Measurements from ENCODE around the gene MTERF2. TPM values are rescaled to one million over a fixed set of nuclear protein-coding genes. Genes with fewer than 3 reads are reported as not detected.

Gene MTERF2
- total RNA-seq, 1 experiment from 2014 or later, result 7.0 TPM

DNA sequence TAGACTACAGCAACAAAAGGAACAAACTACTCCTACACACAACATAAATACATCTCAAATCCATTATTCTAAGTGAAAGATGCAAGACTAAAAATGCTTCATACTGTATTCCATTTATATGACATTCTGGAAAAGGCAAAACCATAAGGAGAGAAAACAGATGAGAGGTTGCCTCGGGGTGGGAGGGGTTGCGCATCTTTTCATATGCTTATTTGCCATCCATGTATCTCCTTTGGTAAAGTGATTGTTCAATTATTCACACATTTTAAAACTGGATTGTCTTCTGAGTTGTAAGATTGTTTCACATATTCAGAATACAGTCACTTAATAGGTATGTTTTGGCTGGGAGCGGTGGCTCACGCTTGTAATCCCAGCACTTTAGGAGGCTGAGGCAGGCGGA is 36.4 kb downstream of the MTERF2 start (continued):
- TF ChIP-seq, protein P1, sequence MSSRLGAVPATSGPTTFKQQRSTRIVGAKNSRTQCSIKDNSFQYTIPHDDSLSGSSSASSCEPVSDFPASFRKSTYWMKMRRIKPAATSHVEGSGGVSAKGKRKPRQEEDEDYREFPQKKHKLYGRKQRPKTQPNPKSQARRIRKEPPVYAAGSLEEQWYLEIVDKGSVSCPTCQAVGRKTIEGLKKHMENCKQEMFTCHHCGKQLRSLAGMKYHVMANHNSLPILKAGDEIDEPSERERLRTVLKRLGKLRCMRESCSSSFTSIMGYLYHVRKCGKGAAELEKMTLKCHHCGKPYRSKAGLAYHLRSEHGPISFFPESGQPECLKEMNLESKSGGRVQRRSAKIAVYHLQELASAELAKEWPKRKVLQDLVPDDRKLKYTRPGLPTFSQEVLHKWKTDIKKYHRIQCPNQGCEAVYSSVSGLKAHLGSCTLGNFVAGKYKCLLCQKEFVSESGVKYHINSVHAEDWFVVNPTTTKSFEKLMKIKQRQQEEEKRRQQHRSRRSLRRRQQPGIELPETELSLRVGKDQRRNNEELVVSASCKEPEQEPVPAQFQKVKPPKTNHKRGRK (CRISPR knock-in tag; IDR thresholded peaks at IDR 0.05; ENCODE audit: borderline replicate concordance), result no peak
- TF ChIP-seq CBFB (CRISPR knock-in tag; IDR thresholded peaks at IDR 0.05; ENCODE audit: low read depth), result no peak
- TF ChIP-seq, protein P2, sequence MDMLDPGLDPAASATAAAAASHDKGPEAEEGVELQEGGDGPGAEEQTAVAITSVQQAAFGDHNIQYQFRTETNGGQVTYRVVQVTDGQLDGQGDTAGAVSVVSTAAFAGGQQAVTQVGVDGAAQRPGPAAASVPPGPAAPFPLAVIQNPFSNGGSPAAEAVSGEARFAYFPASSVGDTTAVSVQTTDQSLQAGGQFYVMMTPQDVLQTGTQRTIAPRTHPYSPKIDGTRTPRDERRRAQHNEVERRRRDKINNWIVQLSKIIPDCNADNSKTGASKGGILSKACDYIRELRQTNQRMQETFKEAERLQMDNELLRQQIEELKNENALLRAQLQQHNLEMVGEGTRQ (CRISPR knock-in tag; IDR thresholded peaks at IDR 0.05), result no peak
- TF ChIP-seq, protein P3, sequence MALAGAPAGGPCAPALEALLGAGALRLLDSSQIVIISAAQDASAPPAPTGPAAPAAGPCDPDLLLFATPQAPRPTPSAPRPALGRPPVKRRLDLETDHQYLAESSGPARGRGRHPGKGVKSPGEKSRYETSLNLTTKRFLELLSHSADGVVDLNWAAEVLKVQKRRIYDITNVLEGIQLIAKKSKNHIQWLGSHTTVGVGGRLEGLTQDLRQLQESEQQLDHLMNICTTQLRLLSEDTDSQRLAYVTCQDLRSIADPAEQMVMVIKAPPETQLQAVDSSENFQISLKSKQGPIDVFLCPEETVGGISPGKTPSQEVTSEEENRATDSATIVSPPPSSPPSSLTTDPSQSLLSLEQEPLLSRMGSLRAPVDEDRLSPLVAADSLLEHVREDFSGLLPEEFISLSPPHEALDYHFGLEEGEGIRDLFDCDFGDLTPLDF (CRISPR knock-in tag; IDR thresholded peaks at IDR 0.05), result no peak
- TF ChIP-seq GRHL2 (CRISPR knock-in tag; IDR thresholded peaks at IDR 0.05; ENCODE audit: insufficient replicate concordance, severe bottlenecking), result no peak
- TF ChIP-seq, protein P4, sequence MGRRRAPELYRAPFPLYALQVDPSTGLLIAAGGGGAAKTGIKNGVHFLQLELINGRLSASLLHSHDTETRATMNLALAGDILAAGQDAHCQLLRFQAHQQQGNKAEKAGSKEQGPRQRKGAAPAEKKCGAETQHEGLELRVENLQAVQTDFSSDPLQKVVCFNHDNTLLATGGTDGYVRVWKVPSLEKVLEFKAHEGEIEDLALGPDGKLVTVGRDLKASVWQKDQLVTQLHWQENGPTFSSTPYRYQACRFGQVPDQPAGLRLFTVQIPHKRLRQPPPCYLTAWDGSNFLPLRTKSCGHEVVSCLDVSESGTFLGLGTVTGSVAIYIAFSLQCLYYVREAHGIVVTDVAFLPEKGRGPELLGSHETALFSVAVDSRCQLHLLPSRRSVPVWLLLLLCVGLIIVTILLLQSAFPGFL (CRISPR knock-in tag; IDR thresholded peaks at IDR 0.05; ENCODE audit: borderline replicate concordance), result no peak
- TF ChIP-seq, protein P5, sequence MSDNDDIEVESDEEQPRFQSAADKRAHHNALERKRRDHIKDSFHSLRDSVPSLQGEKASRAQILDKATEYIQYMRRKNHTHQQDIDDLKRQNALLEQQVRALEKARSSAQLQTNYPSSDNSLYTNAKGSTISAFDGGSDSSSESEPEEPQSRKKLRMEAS (CRISPR knock-in tag; IDR thresholded peaks at IDR 0.05), result no peak
- TF ChIP-seq ELF4 (CRISPR knock-in tag; IDR thresholded peaks at IDR 0.05; ENCODE audit: low read depth), result no peak
- no peak for TF ChIP-seq ZNF219 (CRISPR knock-in tag; IDR thresholded peaks at IDR 0.05; ENCODE audit: borderline replicate concordance)
- no peak for TF ChIP-seq GABPB1 (CRISPR knock-in tag; IDR thresholded peaks at IDR 0.05)

DNA sequence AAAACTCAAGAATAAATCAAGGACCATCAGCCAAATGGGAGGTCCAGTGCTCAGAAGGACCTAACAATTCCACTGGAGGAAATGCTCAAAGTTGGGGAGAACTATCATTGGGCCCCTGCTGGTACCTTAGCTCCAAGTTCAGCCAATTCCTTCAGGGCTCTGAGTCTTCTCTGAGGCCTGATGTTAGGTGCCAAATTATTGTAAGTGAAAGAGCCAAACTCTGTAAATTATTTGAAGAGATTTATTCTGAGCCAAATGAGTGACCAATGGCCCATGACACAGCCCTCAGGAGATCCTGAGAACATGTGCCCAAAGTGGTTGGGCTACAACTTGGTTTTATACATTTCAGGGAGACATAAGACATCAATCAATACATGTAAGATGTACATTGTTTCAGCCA is 39.5 kb downstream of the MTERF2 start:
- TF ChIP-seq SOX15 (CRISPR knock-in tag; IDR thresholded peaks at IDR 0.05), result no peak
- TF ChIP-seq, protein P6, sequence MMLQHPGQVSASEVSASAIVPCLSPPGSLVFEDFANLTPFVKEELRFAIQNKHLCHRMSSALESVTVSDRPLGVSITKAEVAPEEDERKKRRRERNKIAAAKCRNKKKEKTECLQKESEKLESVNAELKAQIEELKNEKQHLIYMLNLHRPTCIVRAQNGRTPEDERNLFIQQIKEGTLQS (CRISPR knock-in tag; conservative IDR thresholded peaks at IDR 0.05), result no peak
- Mint-ChIP-seq H3K4me3 (no peak overlapping the region), H3K36me3 (peaks cover 41% of the 10 kb centered on the region), H3K9me3 (peaks cover 56% of the 10 kb centered on the region), H3K27ac (no peak overlapping the region), H3K27me3 (ENCODE audit: low read depth) (peaks cover 38% of the 10 kb centered on the region), H3K4me1 (no peaks in the 10 kb centered on the region)
- ChIA-PET CTCF (no interaction called here), POLR2A (no interaction called here)
- ATAC-seq, result no peak
- no peak for DNase-seq (ENCODE audit: low spot score)

DNA sequence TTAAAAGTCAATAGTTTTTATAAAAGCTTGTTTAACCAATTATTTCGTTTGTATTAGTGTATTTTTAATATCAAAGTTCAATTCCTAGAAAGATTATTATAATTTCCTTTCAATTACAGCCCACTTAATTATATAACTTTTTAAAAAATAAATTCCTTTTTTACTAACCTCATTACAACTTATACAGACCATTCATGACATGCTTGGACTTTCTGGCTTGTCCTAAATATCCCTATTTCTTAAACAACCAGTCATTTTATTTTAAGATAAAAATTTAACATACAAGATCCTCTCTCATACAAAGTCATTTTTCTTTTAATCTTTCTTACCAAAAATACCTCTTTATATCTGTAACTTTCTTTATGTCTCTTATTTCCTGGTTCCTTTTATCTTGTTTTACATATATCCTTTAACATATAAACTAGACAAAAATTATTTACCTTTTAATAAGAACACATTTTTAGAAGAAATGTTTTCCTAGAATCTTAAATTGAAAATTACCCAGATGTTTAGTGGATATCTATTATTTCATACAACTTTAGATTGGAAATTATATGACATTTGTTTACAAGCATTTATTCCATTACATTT is 41.6 kb downstream of the MTERF2 start:
- peaks cover 61% of the 10 kb centered on the region for H3K9me3 Mint-ChIP-seq
- ATAC-seq, result no peak
- ChIA-PET POLR2A (no interaction called here), CTCF (no interaction called here)
- peaks cover 26% of the 10 kb centered on the region for H3K27me3 Mint-ChIP-seq (ENCODE audit: low read depth)
- no peak for DNase-seq (ENCODE audit: low spot score)
- peaks cover 41% of the 10 kb centered on the region for H3K36me3 Mint-ChIP-seq
- no peaks in the 10 kb centered on the region for H3K4me1 Mint-ChIP-seq
- H3K4me3 Mint-ChIP-seq, result no peak overlapping the region
- no peak for TF ChIP-seq MYBL2 (CRISPR knock-in tag; IDR thresholded peaks at IDR 0.05)
- TF ChIP-seq, protein P7, sequence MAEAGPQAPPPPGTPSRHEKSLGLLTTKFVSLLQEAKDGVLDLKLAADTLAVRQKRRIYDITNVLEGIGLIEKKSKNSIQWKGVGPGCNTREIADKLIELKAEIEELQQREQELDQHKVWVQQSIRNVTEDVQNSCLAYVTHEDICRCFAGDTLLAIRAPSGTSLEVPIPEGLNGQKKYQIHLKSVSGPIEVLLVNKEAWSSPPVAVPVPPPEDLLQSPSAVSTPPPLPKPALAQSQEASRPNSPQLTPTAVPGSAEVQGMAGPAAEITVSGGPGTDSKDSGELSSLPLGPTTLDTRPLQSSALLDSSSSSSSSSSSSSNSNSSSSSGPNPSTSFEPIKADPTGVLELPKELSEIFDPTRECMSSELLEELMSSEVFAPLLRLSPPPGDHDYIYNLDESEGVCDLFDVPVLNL (CRISPR knock-in tag; IDR thresholded peaks at IDR 0.05; ENCODE audit: borderline replicate concordance, low read depth), result no peak
- no peak for TF ChIP-seq NFYB (CRISPR knock-in tag; conservative IDR thresholded peaks at IDR 0.05; ENCODE audit: low read depth)
- no peak for TF ChIP-seq MXD4 (CRISPR knock-in tag; IDR thresholded peaks at IDR 0.05; ENCODE audit: borderline replicate concordance)
- TF ChIP-seq TCF7 (CRISPR knock-in tag; IDR thresholded peaks at IDR 0.05; ENCODE audit: low read depth), result no peak
- TF ChIP-seq ZNF396 (CRISPR knock-in tag; IDR thresholded peaks at IDR 0.05; ENCODE audit: borderline replicate concordance), result no peak
- TF ChIP-seq ZNF138 (CRISPR knock-in tag; conservative IDR thresholded peaks at IDR 0.05), result no peak
- no peak for TF ChIP-seq ZNF317 (CRISPR knock-in tag; IDR thresholded peaks at IDR 0.05; ENCODE audit: borderline replicate concordance, low read depth)
- TF ChIP-seq, protein P5 (CRISPR knock-in tag; IDR thresholded peaks at IDR 0.05), result no peak
- no peak overlapping the region for H3K27ac Mint-ChIP-seq
